CD4-positive, alpha-beta T cell treated with Interleukin-17A for 1 hour (primary cell): ENCODE results near the gene ACIN1.

Source experiments
- DNase-seq: peaks from one replicate; pipeline ENCODE4 v3.0.0-alpha.2; 2020

Gene ACIN1

GRCh38 chr14:23009483-23009938 is 85.4 kb downstream of the ACIN1 start:
- DNase-seq: no peak

- DNase-seq: no peak
These were observed 86.1 kb downstream of the ACIN1 start for GRCh38 chr14:23008831-23009230.
